ENCODE data around the gene CBX6. TPM values are rescaled to one million over a fixed set of nuclear protein-coding genes. Genes with fewer than 3 reads are reported as not detected.

CBX6 gene
- total RNA-seq, 1 donor from 2014 or later, result 54.5 TPM

DNA sequence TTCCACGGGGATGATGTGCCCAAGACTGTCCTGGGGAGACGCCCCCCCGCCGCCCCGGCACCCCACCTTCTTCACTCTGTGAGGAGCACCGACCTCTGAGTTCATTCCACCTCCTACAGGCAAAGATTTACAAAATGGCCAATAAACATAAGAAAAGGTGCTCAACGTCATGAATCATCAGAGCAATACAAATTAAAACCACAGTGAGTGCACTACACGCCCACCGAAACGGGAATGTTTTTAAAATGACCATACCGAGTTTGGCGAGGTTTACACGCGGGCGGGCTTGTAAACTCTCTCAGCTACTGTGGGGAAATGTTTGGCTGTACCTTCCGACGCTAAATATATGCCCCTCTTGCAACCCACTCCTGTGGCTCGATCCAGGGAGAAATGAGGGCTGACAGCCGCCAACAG lies 36.1 kb downstream of the CBX6 start:
- peaks cover 13% of the 10 kb centered on the region for H3K27me3 ChIP-seq (ENCODE audit: control insufficient read depth, insufficient read depth, low read length)
- TF ChIP-seq CTCF (IDR thresholded peaks at IDR 0.05; ENCODE audit: insufficient read depth, low read length, poor library complexity, severe bottlenecking), result no peak
- no peak overlapping the region for H3K4me3 ChIP-seq (ENCODE audit: low read depth, low read length)
- DNase-seq (ENCODE audit: low read depth), result no peak
- no peaks in the 10 kb centered on the region for H3K36me3 ChIP-seq (ENCODE audit: control insufficient read depth, insufficient read depth, low read length)

DNA sequence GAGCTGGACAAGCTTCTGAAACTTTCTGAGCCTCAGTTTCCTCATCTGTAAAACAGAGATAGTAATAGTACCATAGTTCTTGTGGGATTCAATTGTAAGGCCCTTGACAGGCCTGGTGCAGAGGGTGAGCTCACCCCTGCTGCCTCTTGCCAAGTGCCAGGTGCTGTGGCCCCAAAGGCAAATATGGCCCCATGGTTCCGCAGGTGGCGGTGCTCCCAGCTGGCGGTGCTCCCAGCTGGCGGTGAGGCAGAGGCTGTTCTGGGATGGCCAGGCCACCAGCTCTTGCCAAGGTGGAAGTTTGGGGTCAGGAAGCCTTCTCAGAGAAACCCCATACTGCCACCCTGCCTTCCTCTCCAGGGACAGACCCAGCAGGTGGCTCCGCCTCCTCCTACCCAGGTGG lies 37.0 kb downstream of the CBX6 start:
- DNase-seq (ENCODE audit: low read depth), result no peak
- no peaks in the 10 kb centered on the region for H3K36me3 ChIP-seq (ENCODE audit: control insufficient read depth, insufficient read depth, low read length)
- H3K27me3 ChIP-seq (ENCODE audit: control insufficient read depth, insufficient read depth, low read length), result peaks cover 5% of the 10 kb centered on the region
- no peak overlapping the region for H3K4me3 ChIP-seq (ENCODE audit: low read depth, low read length)
- TF ChIP-seq CTCF (IDR thresholded peaks at IDR 0.05; ENCODE audit: insufficient read depth, low read length, poor library complexity, severe bottlenecking), result no peak

DNA sequence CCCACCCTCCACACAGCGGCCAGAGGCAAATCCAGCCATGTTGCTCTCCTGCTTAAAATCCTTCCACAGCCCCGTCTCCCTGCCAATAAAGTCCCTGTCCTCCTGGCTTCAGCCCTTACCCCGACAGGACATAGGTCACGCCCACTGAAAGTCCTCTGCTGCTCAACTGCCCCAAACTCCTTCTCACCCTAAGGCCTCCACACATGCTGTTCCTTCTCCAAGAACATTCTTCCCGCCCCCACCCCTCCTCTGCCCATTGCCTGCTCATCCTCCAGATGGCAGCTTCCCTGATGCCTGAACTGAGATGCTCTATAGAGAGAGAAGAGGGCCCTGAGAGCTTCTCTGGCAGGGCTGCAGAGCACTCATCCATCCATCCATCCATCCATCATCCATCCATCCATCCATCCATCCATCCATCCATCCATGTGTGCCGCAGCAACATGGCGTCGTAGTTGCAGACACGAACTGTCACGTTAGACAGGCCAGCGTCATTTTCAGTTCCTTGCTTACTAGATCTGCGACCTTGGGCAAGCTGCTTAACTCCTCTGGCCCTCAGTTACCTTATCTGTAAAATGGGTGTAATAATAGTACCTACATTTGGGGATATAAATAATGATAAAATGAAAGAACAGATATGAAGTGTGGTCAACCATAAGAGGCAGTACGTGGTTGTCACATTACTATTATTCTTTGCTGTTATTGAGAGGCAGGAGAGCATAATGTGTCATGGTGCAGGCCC lies 37.6 kb downstream of the CBX6 start:
- TF ChIP-seq CTCF (IDR thresholded peaks at IDR 0.05; ENCODE audit: insufficient read depth, low read length, poor library complexity, severe bottlenecking), result no peak
- no peak for DNase-seq (ENCODE audit: low read depth)
- peaks cover 5% of the 10 kb centered on the region for H3K27me3 ChIP-seq (ENCODE audit: control insufficient read depth, insufficient read depth, low read length)
- no peaks in the 10 kb centered on the region for H3K36me3 ChIP-seq (ENCODE audit: control insufficient read depth, insufficient read depth, low read length)
- no peak overlapping the region for H3K4me3 ChIP-seq (ENCODE audit: low read depth, low read length)

DNA sequence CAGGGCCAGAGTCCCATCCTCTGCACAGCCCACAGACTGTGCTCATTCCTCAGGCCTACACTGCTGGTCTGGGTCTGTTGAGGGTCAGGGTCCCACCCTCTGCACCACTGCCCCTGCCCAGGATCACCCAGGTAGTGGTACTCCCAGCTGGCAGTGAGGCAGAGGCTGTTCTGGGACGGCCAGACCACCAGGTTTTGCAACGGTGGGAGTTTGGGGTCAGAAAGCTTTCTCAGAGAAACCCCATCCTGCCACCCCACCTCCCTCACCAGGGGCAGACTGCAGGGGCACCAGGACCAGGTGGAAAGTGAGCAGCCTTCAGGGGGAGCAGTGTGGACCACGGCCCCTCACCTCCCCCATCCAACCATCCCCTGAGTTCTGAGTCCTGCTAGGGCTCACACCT lies 39.0 kb downstream of the CBX6 start:
- DNase-seq (ENCODE audit: low read depth), result no peak
- Histone ChIP-seq H3K4me3 (ENCODE audit: low read depth, low read length) (no peak overlapping the region), H3K27me3 (ENCODE audit: control insufficient read depth, insufficient read depth, low read length) (peaks cover 5% of the 10 kb centered on the region), H3K36me3 (ENCODE audit: control insufficient read depth, insufficient read depth, low read length) (no peaks in the 10 kb centered on the region)
- TF ChIP-seq CTCF (IDR thresholded peaks at IDR 0.05; ENCODE audit: insufficient read depth, low read length, poor library complexity, severe bottlenecking), result no peak

DNA sequence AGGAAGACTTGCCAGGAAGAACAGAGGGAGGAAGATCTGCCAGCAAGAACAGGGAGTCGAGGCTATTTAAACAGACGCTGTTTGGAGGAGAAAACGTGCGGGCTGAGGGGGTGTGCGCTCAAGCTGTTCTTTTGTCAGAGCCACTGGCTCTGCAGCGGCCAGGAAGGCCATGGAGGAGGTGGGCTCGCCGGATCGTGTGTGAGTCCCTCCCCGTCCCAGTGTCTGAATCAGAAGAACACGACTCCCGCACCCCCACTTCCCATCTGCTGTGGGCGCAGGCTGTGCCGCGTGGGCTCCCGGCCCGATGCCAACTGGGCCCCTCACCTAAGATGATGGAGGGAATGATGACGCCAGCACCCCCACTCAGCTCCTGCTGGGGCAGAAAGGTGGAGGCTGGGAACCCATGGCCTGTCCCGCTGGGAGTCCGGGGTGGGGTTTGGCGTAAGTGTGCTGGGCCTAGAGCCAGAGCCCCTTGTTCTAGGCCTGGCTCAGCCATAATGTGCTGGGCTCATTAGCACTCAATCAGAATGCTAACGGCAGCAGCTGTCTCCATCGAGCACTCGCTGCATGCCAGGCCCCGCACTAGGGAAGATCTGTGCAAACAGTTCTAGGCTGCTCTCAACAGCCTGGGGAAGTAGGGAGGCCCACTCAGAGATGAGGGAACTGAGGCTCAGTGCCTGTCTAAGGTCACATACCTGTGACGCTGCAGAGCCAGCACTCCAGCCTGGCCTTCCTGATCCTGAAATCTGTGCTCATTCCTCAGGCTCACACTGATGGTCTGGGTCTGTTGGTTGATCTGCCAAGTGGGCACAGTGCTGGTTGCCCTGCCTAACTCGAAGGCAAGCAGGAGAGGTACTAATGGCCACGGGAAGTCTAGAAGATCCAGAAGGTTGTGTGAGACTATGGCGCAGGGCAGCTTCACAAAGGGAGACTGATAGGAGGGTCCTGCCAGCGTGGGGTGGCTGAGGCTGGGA lies 39.7 kb downstream of the CBX6 start:
- no peak for DNase-seq (ENCODE audit: low read depth)

More for the DNA sequence above, 39.7 kb downstream of the CBX6 start:
- H3K27me3 ChIP-seq (ENCODE audit: control insufficient read depth, insufficient read depth, low read length), result peaks cover 5% of the 10 kb centered on the region
- TF ChIP-seq CTCF (IDR thresholded peaks at IDR 0.05; ENCODE audit: insufficient read depth, low read length, poor library complexity, severe bottlenecking), result no peak
- H3K4me3 ChIP-seq (ENCODE audit: low read depth, low read length), result no peak overlapping the region
- no peaks in the 10 kb centered on the region for H3K36me3 ChIP-seq (ENCODE audit: control insufficient read depth, insufficient read depth, low read length)

Data from kidney epithelial cell (primary cell).